Measurements from ENCODE around the gene IGSF8. TPM values are rescaled to one million over a fixed set of nuclear protein-coding genes. Genes with fewer than 3 reads are reported as not detected.

Gene IGSF8
- total and polyA plus RNA-seq, 9 donors, result 7.3 to 45.6 (median 34.2) TPM

DNA sequence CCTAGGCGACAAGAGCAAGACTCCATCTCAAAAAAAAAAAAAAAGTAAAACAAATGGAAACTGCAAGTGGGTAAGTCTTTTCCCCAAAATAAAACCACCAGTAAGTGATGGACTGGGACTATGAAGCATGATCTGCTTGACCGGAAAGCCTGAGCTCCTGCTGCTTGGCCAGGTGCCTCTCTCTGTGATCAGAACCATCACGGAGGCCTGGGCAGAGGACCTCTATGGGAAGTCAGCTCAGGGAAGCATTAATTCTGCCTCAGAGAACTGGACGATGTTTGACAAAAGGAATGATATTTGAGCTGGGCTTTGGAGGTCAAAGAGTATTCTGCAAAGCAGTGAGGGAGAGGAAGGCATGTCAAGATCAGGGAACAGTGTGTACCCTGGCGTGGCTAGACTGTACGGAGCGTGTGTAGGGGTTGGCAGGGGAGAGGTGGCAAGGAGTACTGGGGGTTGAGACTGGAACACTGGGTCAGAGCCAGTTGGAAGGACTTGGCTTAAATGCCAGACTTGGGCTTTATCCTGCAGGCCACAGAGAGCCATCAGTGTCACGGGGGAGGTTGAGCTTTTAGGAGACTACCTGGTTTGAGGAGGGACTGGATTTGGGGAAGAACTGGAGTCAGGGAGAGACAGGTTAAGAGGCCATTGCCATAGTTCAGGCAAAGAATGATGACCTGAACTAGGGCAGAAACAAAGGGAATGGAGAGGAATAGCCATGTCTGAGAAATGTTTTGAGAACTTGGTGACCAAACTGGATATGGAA is 33.6 kb upstream of the IGSF8 start:
- Histone ChIP-seq H3K9me3 (no peaks in the 10 kb centered on the region), H3K4me1 (ENCODE audit: insufficient read depth) (no peaks in the 10 kb centered on the region), H3K36me3 (no peaks in the 10 kb centered on the region), H3K4me3 (no peak overlapping the region), H3K27me3 (no peaks in the 10 kb centered on the region), H3K27ac (no peak overlapping the region)
- intact Hi-C loops (cut with DNase I), result no loop called here
- WGBS, 3 donors, result 70 to 76% (median 73%) methylated on average over 8 of the region's 8 CpGs
- TF ChIP-seq CTCF (IDR thresholded peaks at IDR 0.05) (no peak), POLR2A (IDR thresholded peaks at IDR 0.05) (no peak), EP300 (IDR thresholded peaks at IDR 0.05) (no peak)
- no peak for DNase-seq

- Histone ChIP-seq H3K4me3 (no peak overlapping the region), H3K27me3 (no peaks in the 10 kb centered on the region), H3K36me3 (no peaks in the 10 kb centered on the region), H3K9me3 (no peaks in the 10 kb centered on the region), H3K4me1 (ENCODE audit: insufficient read depth) (no peaks in the 10 kb centered on the region), H3K27ac (no peak overlapping the region)
- no peak for DNase-seq
- 97 to 100% (median 100%) methylated on average over 1 of the region's 1 CpG for WGBS, 3 donors
- no peak for TF ChIP-seq EP300 (IDR thresholded peaks at IDR 0.05)
- no peak for TF ChIP-seq CTCF (IDR thresholded peaks at IDR 0.05)
- TF ChIP-seq POLR2A (IDR thresholded peaks at IDR 0.05), result no peak
- intact Hi-C loops (cut with DNase I), result no loop called here
These were observed 32.5 kb upstream of the IGSF8 start for GRCh38 chr1:160130939-160131338.

DNA sequence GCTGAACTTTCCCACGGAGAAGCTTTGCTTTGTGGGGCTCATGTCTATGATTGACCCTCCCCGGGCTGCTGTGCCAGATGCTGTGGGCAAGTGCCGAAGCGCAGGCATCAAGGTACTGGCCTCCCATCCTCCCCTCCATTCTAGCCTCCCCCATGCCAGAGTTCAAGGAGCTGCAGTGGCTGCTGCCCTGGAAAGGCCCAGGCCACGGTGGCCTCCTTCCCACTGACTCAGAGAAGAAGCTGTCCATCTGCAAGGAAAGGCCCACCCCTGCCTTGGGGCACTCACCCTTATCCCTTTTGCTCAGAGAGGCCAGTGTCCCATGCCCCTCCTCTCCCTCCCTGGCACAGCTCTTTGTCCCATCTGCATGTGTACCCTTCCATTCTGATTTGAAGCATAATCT is 32.1 kb upstream of the IGSF8 start:
- Histone ChIP-seq H3K4me1 (ENCODE audit: insufficient read depth) (no peaks in the 10 kb centered on the region), H3K9me3 (no peaks in the 10 kb centered on the region), H3K4me3 (no peak overlapping the region), H3K27ac (no peak overlapping the region), H3K36me3 (no peaks in the 10 kb centered on the region), H3K27me3 (no peaks in the 10 kb centered on the region)
- TF ChIP-seq POLR2A (IDR thresholded peaks at IDR 0.05), result no peak
- no peak for TF ChIP-seq CTCF (IDR thresholded peaks at IDR 0.05)
- TF ChIP-seq EP300 (IDR thresholded peaks at IDR 0.05), result no peak
- 83 to 84% (median 83%) methylated on average over 5 of the region's 5 CpGs for WGBS, 3 donors
- intact Hi-C loops (cut with DNase I), result no loop called here
- no peak for DNase-seq

GRCh38 chr1:160129966-160130365 is 31.5 kb upstream of the IGSF8 start:
- no peak for DNase-seq
- no peaks in the 10 kb centered on the region for H3K4me1 ChIP-seq (ENCODE audit: insufficient read depth)
- no peak overlapping the region for H3K27ac ChIP-seq
- intact Hi-C loops (cut with DNase I), result no loop called here
- no peaks in the 10 kb centered on the region for H3K27me3 ChIP-seq
- WGBS, 3 donors, result 90 to 94% (median 93%) methylated on average over 11 of the region's 11 CpGs
- H3K4me3 ChIP-seq, result no peak overlapping the region
- no peak for TF ChIP-seq EP300 (IDR thresholded peaks at IDR 0.05)
- TF ChIP-seq CTCF (IDR thresholded peaks at IDR 0.05), result no peak
- TF ChIP-seq POLR2A (IDR thresholded peaks at IDR 0.05), result no peak
- no peaks in the 10 kb centered on the region for H3K36me3 ChIP-seq
- no peaks in the 10 kb centered on the region for H3K9me3 ChIP-seq

Data from ovary (tissue), 9 donors.